ENCODE results near the gene ZNF317.

Gene ZNF317

DNA sequence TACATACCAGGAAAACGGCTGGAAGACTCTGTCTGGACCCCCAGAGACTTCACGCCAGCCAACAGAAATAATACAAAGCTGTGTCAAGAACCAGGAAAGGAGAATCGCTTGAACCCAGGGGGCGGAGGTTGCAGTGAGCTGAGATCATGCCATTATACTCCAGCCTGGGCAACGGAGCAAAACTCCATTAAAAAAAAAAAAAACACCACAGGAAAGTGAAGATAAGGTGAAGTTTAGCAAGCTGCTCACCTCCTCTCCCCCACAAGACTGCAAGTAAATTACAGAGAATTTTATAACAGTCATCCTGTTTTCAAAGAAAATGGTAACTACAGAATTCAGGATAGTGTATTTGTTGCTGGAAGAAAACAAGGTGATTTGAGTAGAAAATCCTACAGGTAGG is 23.6 kb upstream of the ZNF317 start:
- TF ChIP-seq POLR2AphosphoS5 (IDR thresholded peaks at IDR 0.05; ENCODE audit: low read depth, low read length) (no peak), SIN3A (IDR thresholded peaks at IDR 0.05; ENCODE audit: borderline replicate concordance, insufficient read depth, low read length) (no peak), TAF1 (IDR thresholded peaks at IDR 0.05; ENCODE audit: borderline replicate concordance, insufficient read depth, low read length) (no peak), FOXP2 (optimal IDR thresholded peaks at IDR 0.05; ENCODE audit: borderline replicate concordance, extremely low read depth, extremely low read length, insufficient read depth) (no peak)
- TF ChIP-seq, protein P1, sequence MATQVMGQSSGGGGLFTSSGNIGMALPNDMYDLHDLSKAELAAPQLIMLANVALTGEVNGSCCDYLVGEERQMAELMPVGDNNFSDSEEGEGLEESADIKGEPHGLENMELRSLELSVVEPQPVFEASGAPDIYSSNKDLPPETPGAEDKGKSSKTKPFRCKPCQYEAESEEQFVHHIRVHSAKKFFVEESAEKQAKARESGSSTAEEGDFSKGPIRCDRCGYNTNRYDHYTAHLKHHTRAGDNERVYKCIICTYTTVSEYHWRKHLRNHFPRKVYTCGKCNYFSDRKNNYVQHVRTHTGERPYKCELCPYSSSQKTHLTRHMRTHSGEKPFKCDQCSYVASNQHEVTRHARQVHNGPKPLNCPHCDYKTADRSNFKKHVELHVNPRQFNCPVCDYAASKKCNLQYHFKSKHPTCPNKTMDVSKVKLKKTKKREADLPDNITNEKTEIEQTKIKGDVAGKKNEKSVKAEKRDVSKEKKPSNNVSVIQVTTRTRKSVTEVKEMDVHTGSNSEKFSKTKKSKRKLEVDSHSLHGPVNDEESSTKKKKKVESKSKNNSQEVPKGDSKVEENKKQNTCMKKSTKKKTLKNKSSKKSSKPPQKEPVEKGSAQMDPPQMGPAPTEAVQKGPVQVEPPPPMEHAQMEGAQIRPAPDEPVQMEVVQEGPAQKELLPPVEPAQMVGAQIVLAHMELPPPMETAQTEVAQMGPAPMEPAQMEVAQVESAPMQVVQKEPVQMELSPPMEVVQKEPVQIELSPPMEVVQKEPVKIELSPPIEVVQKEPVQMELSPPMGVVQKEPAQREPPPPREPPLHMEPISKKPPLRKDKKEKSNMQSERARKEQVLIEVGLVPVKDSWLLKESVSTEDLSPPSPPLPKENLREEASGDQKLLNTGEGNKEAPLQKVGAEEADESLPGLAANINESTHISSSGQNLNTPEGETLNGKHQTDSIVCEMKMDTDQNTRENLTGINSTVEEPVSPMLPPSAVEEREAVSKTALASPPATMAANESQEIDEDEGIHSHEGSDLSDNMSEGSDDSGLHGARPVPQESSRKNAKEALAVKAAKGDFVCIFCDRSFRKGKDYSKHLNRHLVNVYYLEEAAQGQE (IDR thresholded peaks at IDR 0.05; ENCODE audit: insufficient read depth in 1 of 2, low read depth in 2 of 2, low read length in 2 of 2), result no peak

DNA sequence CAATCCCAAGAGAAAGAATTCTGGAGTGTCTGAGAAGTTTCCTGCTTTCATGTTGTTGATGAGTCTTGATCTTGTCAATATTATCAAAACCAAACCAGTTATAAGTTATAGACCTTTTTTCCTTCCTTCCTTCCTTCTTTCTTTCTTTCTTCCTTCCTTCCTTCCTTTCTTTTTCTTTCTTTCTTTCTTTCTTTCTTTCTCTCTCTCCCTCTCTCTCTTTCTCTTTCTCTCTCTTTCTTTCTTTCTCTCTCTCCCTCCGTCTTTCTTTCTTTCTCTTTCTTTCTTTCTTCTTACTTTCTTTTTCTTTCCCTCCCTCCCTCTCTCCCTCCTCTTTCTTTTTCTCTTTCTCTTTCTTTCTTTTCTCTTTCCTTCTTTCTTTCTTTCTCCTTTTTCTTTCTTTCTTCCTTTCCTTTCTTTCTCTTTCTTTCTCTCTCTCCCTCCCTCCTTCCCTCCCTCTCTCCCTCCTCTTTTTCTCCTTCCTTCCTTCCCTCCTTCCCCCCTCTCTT is 13.2 kb upstream of the ZNF317 start, which contains the start of gene OR7G3:
Gene OR7G3, minus strand, starts transcription at position 51 of the 506 bp plus-strand sequence. Its CDS starts 0 bp downstream, at position 51.
- no peak for TF ChIP-seq POLR2AphosphoS5 (IDR thresholded peaks at IDR 0.05; ENCODE audit: low read depth, low read length)
- no peak for TF ChIP-seq TAF1 (IDR thresholded peaks at IDR 0.05; ENCODE audit: borderline replicate concordance, insufficient read depth, low read length)
- no peak for TF ChIP-seq FOXP2 (optimal IDR thresholded peaks at IDR 0.05; ENCODE audit: borderline replicate concordance, extremely low read depth, extremely low read length, insufficient read depth)

DNA sequence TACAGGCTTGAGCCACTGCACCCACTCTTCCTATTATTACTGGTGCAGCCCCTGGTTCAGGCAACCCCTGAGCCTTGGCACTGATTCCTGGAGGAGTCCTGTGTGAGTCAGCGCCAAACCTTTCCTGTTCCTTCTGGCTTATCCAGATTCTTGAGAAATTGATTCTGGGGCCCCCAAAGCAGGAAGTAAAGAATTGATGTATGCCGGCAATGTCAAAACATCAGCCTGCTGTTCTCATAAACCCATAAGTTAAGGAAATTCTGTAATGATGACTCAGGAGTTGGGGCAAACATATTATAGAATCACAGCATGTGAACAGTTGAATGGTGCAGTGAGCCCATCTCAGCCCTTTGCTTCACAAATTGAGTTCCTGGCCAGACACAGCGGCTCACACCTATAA is 12.0 kb upstream of the ZNF317 start:
- no peak for TF ChIP-seq SIN3A (IDR thresholded peaks at IDR 0.05; ENCODE audit: borderline replicate concordance, insufficient read depth, low read length)
- no peak for TF ChIP-seq FOXP2 (optimal IDR thresholded peaks at IDR 0.05; ENCODE audit: borderline replicate concordance, extremely low read depth, extremely low read length, insufficient read depth)
- TF ChIP-seq, protein P1 (IDR thresholded peaks at IDR 0.05; ENCODE audit: insufficient read depth in 1 of 2, low read depth in 2 of 2, low read length in 2 of 2), result no peak
- no peak for TF ChIP-seq POLR2AphosphoS5 (IDR thresholded peaks at IDR 0.05; ENCODE audit: low read depth, low read length)
- no peak for TF ChIP-seq TAF1 (IDR thresholded peaks at IDR 0.05; ENCODE audit: borderline replicate concordance, insufficient read depth, low read length)

DNA sequence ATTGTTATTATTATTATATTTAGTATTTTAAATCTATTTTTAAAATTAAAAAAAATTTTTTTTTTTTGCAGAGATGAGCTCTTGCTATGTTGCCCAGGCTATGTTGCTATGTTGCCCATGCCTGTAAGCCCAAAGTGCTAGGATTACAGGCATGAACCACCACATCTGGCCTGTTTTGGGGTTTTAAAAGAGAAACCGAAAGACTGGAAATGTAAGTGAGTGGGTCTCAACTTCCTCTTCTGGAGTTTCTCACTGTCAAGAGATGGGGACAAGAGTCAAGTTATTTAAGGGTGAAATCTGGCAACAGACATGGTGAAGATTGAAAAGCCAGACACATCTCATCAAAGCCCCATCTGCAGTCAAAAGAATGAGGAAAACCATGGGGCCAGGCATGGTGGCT is 9.2 kb upstream of the ZNF317 start:
- no peak for TF ChIP-seq FOXP2 (optimal IDR thresholded peaks at IDR 0.05; ENCODE audit: borderline replicate concordance, extremely low read depth, extremely low read length, insufficient read depth)
- TF ChIP-seq, protein P1 (IDR thresholded peaks at IDR 0.05; ENCODE audit: insufficient read depth in 1 of 2, low read depth in 2 of 2, low read length in 2 of 2), result no peak
- TF ChIP-seq POLR2AphosphoS5 (IDR thresholded peaks at IDR 0.05; ENCODE audit: low read depth, low read length), result no peak
- TF ChIP-seq TAF1 (IDR thresholded peaks at IDR 0.05; ENCODE audit: borderline replicate concordance, insufficient read depth, low read length), result no peak
- no peak for TF ChIP-seq SIN3A (IDR thresholded peaks at IDR 0.05; ENCODE audit: borderline replicate concordance, insufficient read depth, low read length)

DNA sequence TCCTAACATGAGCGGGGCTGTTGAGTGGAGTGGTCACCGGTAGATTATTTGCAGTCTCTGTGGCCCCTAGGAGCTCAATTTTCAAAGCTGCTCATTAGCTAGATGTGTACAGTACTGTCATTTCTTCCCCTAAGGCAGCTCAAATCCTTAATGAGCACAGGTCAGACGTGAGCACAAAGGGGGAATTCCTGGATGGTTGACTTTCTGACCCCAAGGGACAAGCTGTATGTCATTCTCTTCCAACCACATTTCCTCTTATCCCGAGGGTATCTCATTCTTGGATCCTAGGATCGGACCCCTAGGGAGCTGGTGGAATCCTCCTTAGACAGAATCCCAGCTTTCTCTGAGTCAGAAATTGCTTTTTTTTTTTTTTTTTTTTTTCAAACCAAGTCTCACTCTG is 7.8 kb upstream of the ZNF317 start:
- TF ChIP-seq TAF1 (IDR thresholded peaks at IDR 0.05; ENCODE audit: borderline replicate concordance, insufficient read depth, low read length) (no peak), FOXP2 (optimal IDR thresholded peaks at IDR 0.05; ENCODE audit: borderline replicate concordance, extremely low read depth, extremely low read length, insufficient read depth) (no peak), POLR2AphosphoS5 (IDR thresholded peaks at IDR 0.05; ENCODE audit: low read depth, low read length) (no peak), SIN3A (IDR thresholded peaks at IDR 0.05; ENCODE audit: borderline replicate concordance, insufficient read depth, low read length) (no peak)
- TF ChIP-seq, protein P1 (IDR thresholded peaks at IDR 0.05; ENCODE audit: insufficient read depth in 1 of 2, low read depth in 2 of 2, low read length in 2 of 2), result no peak
